Skeletal muscle cell (primary cell): ENCODE results near the gene BSG.
"Not testable (repeated sequence)": the region's sequence is repeated elsewhere in the genome, so short reads cannot be mapped to it uniquely, and the experiment has no call there.

Experiments
- DNase-seq: peaks from one replicate; pipeline ENCODE4 v3.0.0-alpha.2; 2010; ENCODE audit warnings: low read depth
- H3K4me3 ChIP-seq: 2 replicates; pipeline ENCODE4 v1.5.1; 2011; ENCODE audit warnings: low read depth, mild to moderate bottlenecking, control low read depth, low read length, moderate library complexity

The BSG gene

DNA sequence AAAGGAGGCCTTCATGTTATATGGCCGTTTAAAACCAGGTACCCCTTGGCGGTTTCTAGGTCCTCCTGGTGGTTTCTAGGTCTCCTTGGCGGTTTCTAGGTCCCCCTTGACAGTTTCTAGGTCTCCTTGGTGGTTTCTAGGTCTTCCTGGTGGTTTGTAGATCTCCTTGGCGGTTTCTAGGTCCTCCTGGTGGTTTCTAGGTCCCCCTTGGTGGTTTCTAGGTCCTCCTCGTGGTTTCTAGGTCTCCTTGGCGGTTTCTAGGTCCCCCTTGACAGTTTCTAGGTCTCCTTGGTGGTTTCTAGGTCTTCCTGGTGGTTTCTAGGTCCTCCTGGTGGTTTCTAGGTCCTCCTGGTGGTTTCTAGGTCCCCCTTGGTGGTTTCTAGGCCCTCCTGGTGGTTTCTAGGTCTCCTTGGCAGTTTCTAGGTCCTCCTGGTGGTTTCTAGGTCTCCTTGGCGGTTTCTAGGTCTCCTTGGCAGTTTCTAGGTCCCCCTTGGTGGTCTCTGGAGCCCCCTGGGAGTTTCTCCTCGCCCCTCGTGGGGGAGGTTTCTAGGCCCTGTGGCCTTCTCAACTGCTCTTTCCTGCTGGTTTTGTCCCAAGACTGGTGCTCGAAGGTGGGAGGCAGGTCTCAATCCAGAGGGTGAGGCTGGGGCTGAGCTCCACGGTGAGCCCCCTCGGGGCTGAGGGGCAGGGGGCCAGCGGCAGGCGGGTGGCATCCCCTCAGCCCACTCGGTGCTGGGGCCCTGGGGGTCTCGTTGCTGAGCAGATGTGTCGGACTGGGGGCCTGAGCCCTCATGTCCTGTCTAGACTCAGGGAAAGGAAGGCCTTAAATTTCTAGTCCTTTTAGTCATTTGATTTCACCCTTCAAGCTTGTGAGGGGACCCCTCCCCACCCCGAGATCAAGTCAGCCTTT lies 25.3 kb downstream of the BSG start:
- H3K4me3 ChIP-seq = no peak overlapping the region
- no peak for DNase-seq

DNA sequence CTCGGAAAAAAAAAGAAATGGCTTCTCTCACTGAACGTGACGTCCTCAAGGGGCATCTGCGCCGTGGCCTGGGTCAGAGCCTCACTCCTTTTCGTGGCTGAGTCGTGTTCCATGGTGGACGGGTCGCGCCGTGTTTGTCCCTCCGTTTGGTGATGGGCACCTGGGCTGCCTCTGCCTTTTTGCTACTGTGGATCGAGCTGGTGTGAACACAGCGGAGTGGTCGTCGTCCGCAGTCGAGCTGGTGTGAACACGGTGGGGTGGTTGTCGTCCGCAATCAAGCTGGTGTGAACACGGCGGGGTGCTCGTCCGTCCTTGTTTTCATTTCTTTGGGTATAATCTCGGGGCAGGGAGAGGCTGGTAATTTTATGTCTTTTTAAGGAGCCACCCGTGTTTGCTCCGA lies 28.9 kb downstream of the BSG start:
- no peak overlapping the region for H3K4me3 ChIP-seq
- DNase-seq = no peak

GRCh38 chr19:601790-602189 lies 29.4 kb downstream of the BSG start:
- DNase-seq = no peak
- H3K4me3 ChIP-seq = no peak overlapping the region

GRCh38 chr19:602391-603301 lies 30.2 kb downstream of the BSG start:
- DNase-seq = no peak
- H3K4me3 ChIP-seq = no peak overlapping the region

GRCh38 chr19:603302-603639 lies 30.9 kb downstream of the BSG start:
- DNase-seq, H3K4me3 ChIP-seq: not testable (repeated sequence)

- H3K4me3 ChIP-seq, DNase-seq: not testable (repeated sequence)
Measured at GRCh38 chr19:603779-604178, 31.4 kb downstream of the BSG start.

DNA sequence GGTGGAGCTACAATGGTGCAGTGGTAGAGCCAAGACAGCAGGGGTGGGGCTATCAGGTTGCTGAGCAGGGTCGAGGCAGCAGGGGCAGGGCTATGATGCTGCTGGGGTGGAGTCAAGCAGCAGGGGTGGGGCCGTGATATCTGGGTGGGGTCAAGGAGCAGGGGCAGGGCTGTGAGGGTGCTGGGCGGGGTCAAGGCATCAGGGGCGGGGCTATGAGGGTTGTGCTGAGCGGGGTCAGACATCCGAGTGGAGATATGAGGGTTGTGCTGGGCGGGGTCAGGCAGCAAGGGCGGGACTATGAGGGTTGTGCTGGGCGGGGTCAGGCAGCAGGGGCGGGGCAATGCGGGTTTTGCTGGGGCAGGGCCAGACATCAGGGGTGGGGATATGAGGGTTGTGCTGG lies 32.0 kb downstream of the BSG start:
- no peak for DNase-seq
- no peak overlapping the region for H3K4me3 ChIP-seq

GRCh38 chr19:605061-605971 lies 32.9 kb downstream of the BSG start:
- not testable (repeated sequence) for DNase-seq, H3K4me3 ChIP-seq

DNA sequence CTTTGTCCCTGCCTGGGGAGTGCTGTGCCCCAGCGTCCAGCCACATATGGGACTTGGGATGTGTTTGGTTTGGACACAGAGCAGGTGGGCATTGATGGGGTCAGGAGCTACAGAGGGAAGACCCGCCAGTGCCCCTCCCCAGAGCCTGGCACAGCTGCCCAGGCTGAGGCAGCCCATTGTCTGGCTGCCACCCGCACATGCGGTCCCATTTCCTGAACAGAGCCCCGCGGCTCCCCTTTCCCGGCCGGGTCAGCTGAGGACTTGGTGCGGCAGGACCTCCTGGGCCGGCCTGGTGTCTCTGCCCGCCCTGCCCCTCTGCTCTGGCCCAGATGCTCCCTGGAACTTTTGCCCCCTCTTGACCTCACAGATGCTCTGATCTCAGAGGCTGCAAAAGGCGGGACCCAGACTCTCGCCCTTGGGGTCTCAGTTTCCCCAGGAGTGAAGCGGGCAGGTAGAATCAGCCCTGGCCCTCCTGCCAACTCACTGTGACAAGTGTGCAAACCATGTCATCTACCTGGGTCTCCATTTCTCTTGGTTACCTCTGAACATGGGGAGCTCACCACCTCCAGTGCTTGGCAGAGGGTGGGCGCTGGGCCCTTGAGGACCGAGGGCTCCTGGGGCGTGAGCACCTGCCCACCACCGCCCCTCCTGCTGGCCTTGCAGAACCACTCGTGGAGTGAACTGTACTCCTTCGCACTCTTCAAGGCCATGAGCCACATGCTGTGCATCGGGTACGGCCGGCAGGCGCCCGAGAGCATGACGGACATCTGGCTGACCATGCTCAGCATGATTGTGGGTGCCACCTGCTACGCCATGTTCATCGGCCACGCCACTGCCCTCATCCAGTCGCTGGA lies 35.1 kb downstream of the BSG start:
- no peak overlapping the region for H3K4me3 ChIP-seq
- no peak for DNase-seq

DNA sequence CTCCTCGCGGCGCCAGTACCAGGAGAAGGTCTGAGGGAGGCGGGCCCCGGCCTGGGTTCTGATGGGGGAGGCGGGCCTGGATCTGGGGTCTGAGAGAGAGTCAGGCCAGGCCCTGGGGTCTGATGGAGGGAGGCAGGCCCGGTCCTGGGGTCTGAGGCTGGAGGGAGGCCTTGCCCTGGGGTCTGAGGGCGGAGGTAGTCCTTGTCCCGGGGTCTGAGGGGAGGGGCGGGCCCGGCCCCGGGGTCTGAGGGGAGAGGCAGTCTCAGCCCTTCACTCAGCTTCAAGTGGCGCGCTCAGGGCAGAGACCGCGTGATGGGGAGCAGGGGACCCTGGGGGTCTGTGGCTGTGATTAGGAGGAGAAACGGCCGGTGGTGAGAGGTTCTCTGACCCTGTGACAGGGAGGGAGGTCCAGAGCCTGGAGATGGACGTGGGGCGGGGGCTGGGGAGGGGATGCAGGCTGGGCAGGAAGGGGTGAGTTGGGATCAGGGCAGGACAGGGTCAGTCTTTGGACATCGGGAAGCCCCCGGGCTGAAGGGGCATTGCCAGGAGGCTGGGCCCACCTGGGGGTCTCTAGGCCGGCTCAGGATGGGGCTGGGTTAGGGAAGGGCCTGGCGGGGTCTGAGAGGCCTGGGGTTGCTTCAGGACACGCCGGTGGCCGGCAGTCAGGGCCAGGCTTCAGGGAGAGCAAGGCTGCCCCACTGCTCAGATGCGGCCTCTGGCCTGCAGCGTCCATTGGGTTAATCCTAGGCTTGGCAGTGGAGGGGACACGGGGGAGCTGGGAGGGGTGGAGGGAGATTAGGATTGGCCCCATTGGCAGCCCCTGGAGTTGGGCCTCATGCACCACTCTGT lies 36.0 kb downstream of the BSG start:
- no peak overlapping the region for H3K4me3 ChIP-seq
- no peak for DNase-seq

DNA sequence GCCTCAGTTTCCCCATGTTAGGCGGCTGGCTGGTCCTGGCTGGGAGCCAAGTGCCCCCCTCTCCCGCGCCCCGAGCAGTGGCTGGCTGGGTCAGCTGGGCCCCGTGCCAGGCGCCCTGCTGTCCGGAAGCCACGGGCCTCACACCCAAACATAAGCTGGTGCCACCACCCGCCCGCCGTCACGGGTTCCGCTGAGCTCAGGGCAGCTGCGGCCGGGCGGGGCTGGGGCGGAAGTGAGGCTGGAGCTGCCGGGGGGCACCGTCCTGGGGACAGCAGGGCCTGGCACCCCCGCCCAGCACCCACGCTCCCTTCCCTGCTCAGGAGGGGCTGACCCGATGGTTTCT lies 36.6 kb downstream of the BSG start:
- no peak for DNase-seq
- no peak overlapping the region for H3K4me3 ChIP-seq

DNA sequence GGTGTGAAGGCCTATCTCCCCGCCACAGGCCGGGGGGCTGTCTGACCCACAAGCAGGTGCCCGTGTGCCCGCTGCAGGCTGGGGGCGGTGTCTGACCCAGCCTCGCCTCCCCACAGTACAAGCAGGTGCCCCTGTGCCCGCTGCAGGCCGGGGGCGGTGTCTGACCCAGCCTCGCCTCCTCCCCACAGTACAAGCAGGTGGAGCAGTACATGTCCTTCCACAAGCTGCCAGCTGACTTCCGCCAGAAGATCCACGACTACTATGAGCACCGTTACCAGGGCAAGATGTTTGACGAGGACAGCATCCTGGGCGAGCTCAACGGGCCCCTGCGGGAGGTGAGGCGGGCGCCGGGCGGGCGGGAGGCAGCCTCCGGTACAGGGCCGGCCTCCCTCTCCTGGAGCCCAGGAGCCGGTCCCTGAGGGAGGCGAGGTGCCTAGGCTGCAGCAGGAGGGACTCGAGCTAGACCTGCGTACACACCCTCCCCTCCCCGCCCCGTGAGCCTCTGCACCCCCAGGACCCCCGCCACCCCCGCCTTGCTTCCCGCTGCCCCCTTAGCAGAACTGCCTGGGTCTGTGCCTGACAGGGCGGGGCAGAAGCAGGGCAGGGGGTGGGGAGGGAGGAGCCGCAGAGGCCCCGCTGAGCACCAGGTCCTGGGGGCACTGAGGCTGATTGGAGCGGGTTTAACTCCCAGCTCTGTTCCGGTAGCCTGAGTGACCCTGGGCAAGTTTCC lies 37.8 kb downstream of the BSG start:
- no peak overlapping the region for H3K4me3 ChIP-seq
- no peak for DNase-seq

GRCh38 chr19:610801-611480 lies 38.5 kb downstream of the BSG start:
- peak; percentile 87 for DNase-seq
- no peak overlapping the region for H3K4me3 ChIP-seq

- peak; percentile 94 for DNase-seq
- no peak overlapping the region for H3K4me3 ChIP-seq
Measured at GRCh38 chr19:611481-611868, 39.1 kb downstream of the BSG start.

- H3K4me3 ChIP-seq = no peak overlapping the region
- DNase-seq = no peak
Measured at GRCh38 chr19:612941-613340, 40.5 kb downstream of the BSG start.

- no peak overlapping the region for H3K4me3 ChIP-seq
- DNase-seq = no peak
Measured at GRCh38 chr19:613732-614567, 41.6 kb downstream of the BSG start.
